Measurements from ENCODE around the gene ASTN2. TPM values are rescaled to one million over a fixed set of nuclear protein-coding genes. Genes with fewer than 3 reads are reported as not detected.

ASTN2 gene
- total and polyA plus RNA-seq, 2 experiments from 2014 or later = 5.6 to 7.7 TPM

DNA sequence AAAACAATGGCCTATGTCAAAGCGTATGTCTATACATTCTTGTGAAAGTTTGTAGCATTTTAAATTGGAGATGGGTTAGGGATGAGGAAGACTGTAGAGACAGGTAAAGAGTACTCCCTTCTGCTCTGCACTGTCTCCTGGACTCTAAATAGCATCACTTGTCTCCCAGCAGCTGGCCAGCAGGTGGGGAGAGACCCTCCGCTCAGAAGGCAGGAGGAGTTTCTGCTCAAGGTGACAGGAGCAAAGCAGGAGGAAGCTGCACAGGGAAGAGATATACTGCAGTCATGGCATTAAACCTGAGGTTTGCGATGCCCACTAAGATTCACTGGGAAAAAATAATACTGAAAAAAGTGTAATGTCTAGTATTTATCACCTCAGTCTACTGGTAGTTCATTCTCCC is 10.7 kb upstream of the ASTN2 start:
- H3K4me1 ChIP-seq (ENCODE audit: low read depth) = no peaks in the 10 kb centered on the region
- no peaks in the 10 kb centered on the region for H3K36me3 ChIP-seq
- H3K27ac ChIP-seq = no peak overlapping the region
- H3K9me3 ChIP-seq (ENCODE audit: low read depth) = no peaks in the 10 kb centered on the region
- H3K4me3 ChIP-seq = no peak overlapping the region
- TF ChIP-seq CTCF (IDR thresholded peaks at IDR 0.05; ENCODE audit: low read depth, low read length) = no peak
- DNase-seq (ENCODE audit: low read depth in 1 of 2, low spot score in 1 of 2) = no peak
- H3K27me3 ChIP-seq = peaks cover 55% of the 10 kb centered on the region

- DNase-seq (ENCODE audit: low read depth in 1 of 2, low spot score in 1 of 2) = no peak
- Histone ChIP-seq H3K4me3 (no peak overlapping the region), H3K36me3 (no peaks in the 10 kb centered on the region), H3K4me1 (ENCODE audit: low read depth) (no peaks in the 10 kb centered on the region), H3K27me3 (peaks cover 68% of the 10 kb centered on the region), H3K27ac (no peak overlapping the region), H3K9me3 (ENCODE audit: low read depth) (no peaks in the 10 kb centered on the region)
- no peak for TF ChIP-seq CTCF (IDR thresholded peaks at IDR 0.05; ENCODE audit: low read depth, low read length)
These were observed 9.4 kb upstream of the ASTN2 start for GRCh38 chr9:117424291-117424690.

DNA sequence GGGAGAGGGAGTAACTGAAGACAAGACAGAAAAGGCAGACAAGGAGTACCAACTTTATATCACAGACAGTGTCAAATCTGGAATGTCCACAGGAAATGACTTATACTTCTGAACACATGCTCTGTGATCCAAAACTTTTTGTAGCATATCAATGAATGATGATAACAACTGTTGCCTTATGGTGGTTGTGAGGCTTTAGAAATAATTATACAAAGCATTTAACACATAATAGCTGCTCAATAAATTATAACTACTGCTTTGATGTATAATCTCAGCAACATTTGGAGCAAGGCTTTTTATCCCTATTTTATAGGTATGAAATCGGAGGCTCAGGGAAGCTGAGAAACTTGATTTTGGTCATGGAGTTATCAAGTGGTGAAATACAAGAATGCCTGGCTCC is 3.3 kb upstream of the ASTN2 start:
- Histone ChIP-seq H3K4me3 (no peak overlapping the region), H3K4me1 (ENCODE audit: low read depth) (no peaks in the 10 kb centered on the region), H3K36me3 (no peaks in the 10 kb centered on the region), H3K27me3 (peaks cover 95% of the 10 kb centered on the region), H3K27ac (no peak overlapping the region), H3K9me3 (ENCODE audit: low read depth) (no peaks in the 10 kb centered on the region)
- no peak for DNase-seq (ENCODE audit: low read depth in 1 of 2, low spot score in 1 of 2)
- TF ChIP-seq CTCF (IDR thresholded peaks at IDR 0.05; ENCODE audit: low read depth, low read length) = no peak

- no peak overlapping the region for H3K27ac ChIP-seq
- no peaks in the 10 kb centered on the region for H3K36me3 ChIP-seq
- DNase-seq (ENCODE audit: low read depth in 1 of 2, low spot score in 1 of 2) = no peak
- H3K9me3 ChIP-seq (ENCODE audit: low read depth) = no peaks in the 10 kb centered on the region
- H3K4me1 ChIP-seq (ENCODE audit: low read depth) = no peaks in the 10 kb centered on the region
- H3K27me3 ChIP-seq = peaks cover 95% of the 10 kb centered on the region
- no peak overlapping the region for H3K4me3 ChIP-seq
- TF ChIP-seq CTCF (IDR thresholded peaks at IDR 0.05; ENCODE audit: low read depth, low read length) = no peak
These were observed 2.0 kb upstream of the ASTN2 start for GRCh38 chr9:117416856-117417255.

GRCh38 chr9:117415358-117415914 is 579 bp upstream of the ASTN2 start:
- Histone ChIP-seq H3K4me3 (peak overlapping the region; percentile 41), H3K36me3 (no peaks in the 10 kb centered on the region), H3K4me1 (ENCODE audit: low read depth) (no peaks in the 10 kb centered on the region), H3K27ac (no peak overlapping the region), H3K27me3 (peaks cover 88% of the 10 kb centered on the region), H3K9me3 (ENCODE audit: low read depth) (no peaks in the 10 kb centered on the region)
- no peak for TF ChIP-seq CTCF (IDR thresholded peaks at IDR 0.05; ENCODE audit: low read depth, low read length)
- peak in 1 of 2 donors; percentile 22 for DNase-seq (ENCODE audit: low read depth in 1 of 2, low spot score in 1 of 2)
